ENCODE data around the gene RAB17.

RAB17 gene

GRCh38 chr2:237576974-237577373 is 13.6 kb downstream of the RAB17 start:
- no peak for DNase-seq

- no peak for DNase-seq
These were observed 14.4 kb downstream of the RAB17 start for GRCh38 chr2:237575869-237576862.

GRCh38 chr2:237574894-237575868 is 15.4 kb downstream of the RAB17 start:
- no peak for DNase-seq

GRCh38 chr2:237574467-237574866 is 16.1 kb downstream of the RAB17 start:
- no peak for DNase-seq

DNA sequence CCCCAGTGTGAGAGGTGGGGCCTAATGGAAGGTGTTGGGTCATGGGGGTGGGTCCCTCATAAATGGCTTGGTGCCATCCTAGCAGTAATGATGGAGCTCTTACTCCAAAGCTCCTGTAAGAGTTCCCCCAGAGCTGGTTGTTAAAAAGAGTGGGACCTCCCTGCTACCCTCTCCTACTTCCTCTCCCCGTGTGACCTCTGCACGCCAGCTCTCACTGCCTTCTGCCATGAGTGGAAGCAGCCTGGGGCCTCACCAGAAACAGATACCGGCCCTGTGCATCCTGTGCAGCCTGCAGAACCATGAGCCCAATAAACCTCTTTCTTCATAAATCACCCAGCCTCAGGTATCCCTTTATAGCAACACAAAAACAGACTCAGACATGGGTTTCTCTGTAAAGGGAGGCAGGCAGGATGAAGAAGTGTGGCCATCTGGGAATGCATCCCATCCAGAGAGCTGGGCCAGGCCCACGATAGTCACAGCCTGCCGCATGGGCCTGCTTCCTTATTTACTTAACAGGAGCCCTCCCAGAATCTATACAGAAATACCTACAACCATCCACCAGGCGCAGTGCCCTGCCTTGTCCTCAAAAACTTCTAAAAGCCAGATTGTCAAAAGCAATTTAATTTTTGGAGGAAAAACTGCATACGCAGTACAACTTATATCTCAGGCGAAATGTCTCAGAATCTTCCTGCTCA is 16.7 kb downstream of the RAB17 start:
- DNase-seq, result no peak

GRCh38 chr2:237572742-237573101 is 17.8 kb downstream of the RAB17 start:
- no peak for DNase-seq

DNA sequence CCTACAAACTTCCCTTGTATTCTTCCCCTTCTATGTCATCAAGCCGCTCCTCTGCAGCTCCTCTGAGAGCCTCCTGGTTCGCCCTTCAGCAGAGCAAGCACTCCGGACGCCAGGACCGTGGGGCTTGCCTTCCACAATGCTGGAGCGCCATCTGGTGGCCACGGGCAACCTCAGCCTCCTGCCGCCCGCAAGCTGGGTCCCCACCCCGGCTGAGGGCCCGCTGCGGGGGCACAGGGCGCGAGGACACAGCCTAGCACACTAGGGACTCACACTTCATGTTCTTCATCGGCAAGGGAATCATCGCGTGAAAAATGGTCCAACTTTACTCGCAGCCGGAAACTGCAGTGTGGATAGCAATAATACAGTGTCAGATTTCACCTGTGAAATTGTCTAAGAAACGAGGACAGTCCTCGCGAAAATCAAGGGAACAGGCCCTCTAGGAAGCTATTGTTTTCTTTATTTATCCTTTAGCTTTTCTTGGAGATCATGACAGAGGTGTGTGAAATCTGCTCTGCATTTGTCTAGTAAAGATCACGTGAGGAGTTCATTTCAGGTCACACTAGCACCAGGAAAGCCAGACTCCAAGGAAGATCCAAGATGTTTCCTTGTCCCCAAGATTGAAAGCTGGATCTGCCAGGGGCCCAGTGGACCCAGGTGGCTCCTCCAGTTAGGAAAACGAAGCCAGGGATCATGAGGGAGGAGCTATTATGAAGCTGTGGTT is 18.4 kb downstream of the RAB17 start:
- peak; percentile 80 for DNase-seq

DNA sequence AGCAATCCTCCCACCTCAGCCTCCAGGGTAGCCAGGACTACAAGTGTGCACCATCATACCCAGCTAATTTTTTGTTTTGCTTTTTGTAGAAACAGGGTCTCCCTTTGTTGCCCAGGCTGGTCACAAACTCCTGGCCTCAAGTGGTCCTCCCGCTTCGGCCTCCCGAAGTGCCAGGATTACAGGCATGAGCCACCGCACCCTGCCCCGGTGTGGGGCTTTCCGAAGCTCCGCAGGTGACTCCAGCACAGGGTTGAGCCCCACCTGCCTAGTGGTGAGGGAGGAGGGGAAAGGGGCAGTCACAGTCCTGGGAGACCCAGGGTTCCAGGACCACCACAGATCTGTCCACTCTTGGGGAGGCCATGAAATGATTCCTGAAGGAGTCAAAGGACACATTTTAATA is 19.0 kb downstream of the RAB17 start:
- no peak for DNase-seq

DNA sequence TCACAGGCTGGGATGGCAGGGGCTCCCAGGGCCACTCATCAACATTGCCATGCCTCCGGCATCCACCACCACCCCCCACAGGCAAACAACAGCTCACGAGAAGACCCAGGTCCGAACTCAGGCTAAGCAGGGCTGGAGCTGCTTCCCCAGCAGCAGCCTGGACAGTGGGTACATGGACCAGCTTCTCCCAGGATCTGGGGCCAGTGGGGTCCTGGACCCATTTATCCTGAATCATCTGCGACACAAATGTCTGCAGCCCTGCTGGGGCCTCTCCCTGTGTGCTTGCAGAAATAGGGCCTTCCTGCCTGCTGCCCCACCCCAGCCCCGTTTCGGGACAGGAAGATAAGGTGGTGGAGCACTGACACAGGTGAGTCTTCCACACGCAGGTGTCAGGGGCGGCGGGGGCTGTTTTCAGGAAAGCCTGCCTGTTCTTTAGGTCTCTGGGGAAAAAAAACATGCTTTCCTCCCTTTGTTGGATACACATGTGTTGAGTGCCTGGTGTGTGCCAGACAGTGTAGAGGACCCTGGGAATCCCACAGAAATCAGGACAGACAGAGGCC is 19.7 kb downstream of the RAB17 start:
- no peak for DNase-seq

- no peak for DNase-seq
These were observed 20.6 kb downstream of the RAB17 start for GRCh38 chr2:237569896-237570295.

DNA sequence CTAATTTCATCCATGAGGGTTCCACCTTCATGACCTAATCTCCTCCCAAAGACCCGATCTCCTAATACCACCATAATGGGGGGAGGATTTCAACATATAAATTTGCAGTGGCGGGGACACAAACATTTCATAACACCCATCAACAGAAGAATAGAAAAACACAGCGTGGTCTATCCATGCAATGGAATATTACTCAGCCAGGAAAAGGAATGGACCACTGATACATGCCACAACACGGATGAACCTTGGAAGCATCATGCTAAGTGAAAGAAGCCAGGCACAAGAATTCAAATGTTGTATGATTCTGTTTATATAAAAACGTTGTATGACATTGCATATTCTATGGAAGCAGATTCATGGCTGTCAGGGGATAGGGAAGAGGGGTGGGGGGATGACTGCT is 21.5 kb downstream of the RAB17 start:
- DNase-seq, result no peak

GRCh38 chr2:237568121-237568660 is 22.3 kb downstream of the RAB17 start:
- DNase-seq, result no peak

- DNase-seq, result no peak
These were observed 23.1 kb downstream of the RAB17 start for GRCh38 chr2:237567276-237568029.

GRCh38 chr2:237566401-237567235 is 23.9 kb downstream of the RAB17 start, which contains the start of gene PRLH:
PRLH (plus strand) TSS chr2:237566574; CDS start chr2:237566574, 0 bp downstream.
- DNase-seq, result no peak

- DNase-seq, result no peak
These were observed 24.6 kb downstream of the RAB17 start for GRCh38 chr2:237565974-237566373.

DNA sequence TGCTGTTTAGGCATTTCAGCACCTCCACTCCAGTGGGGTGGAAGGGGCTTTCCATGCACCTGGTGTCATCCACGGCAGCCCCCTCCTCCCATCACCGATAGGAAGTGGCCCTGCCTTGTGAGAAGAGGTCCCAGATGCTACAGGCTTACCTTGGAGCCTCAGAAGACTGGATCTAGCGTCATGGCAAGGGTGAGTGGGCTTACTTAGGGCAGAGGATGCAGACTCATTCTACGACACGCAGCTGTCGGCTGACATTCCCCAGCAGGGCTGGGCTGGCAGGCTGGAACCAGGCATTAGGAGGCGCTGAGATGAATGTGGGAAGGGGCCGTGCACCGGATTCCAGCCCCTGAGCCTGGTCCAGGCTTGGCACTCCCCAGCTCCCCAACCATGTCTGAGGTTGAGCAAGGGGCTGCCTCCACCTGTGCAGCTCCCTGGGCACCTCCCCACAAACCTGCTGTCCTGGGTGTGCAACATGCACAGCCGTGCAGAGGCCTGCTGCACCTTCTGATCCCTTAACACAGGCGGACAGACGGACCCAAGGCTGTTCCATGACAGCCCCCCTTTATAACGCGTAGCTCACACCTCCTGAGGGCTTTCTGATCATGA is 25.9 kb downstream of the RAB17 start:
- no peak for DNase-seq

DNA sequence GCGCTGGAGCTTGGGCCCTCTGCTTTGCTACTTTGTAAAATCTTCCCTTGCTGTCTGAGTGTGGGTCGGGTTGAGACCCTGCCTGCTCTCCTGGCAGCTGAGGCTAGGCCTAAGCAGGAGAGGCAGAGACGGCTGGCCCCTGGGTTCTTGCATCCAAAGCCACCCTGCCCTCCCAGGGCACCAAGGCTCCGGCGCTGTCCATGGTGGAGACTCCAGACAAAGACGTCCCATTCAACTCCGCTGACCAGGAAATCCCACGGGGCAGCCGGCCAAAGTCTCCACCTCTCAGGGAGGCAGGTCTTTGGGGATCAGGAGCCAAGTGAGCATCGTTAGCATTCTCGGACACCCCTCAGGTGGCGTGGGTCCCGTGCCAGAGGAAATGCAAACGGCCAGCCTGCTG is 26.7 kb downstream of the RAB17 start:
- DNase-seq, result no peak

GRCh38 chr2:237561221-237561620 is 29.3 kb downstream of the RAB17 start:
- DNase-seq, result no peak

DNA sequence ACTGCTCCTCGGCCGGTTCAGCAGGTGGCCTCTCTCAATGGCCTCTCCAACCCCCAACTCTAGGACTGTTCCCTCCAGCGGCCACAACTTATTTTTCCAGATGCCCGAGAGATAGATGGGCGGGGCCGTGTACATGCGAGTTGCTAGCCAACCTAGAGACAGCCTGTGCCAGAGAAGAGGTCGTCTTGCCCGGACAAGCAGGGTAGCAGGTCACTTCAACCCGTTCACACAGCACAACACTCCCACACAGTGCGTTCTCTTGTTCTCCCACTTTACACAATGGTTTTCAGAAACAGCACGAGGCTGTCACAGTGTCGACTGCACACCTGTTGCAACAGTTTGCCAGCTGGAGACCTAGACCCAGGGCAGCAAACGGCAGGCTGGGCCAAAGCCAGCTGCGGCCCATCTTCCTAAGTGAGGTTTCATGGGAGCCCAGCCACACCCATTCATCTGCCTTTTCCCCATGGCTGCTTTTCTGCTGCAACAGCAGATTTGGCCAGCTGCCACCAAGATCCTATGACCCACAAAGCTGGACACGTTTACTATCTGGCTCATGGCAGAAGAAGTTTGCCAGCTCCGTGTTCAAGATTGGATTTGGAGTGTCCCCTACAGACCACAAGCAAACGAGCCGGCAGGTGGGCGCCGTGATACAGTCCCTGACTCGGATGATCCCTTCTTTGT is 31.4 kb downstream of the RAB17 start:
- DNase-seq, result no peak

Data from CD4-positive, alpha-beta T cell treated with Interleukin-21 for 1 hour (primary cell).